ENCODE results near the gene GRM1.

GRM1 gene

GRCh38 chr6:146433881-146434731 is 405.2 kb downstream of the GRM1 start:
- Histone ChIP-seq H3K4me3 (ENCODE audit: low read depth, low read length, poor library complexity, severe bottlenecking) (no peak overlapping the region), H2AFZ (ENCODE audit: low read length) (no peak overlapping the region)

GRCh38 chr6:146434732-146435390 is 406.0 kb downstream of the GRM1 start:
- H3K9me2 ChIP-seq (ENCODE audit: low read depth, low read length) = no peaks in the 10 kb centered on the region
- H3F3A ChIP-seq (ENCODE audit: insufficient read depth, low read length) = no peaks in the 10 kb centered on the region
- no peaks in the 10 kb centered on the region for H3K27me3 ChIP-seq (ENCODE audit: insufficient read depth, low read length)
- no peak overlapping the region for H3K27ac ChIP-seq (ENCODE audit: low read depth, low read length, poor library complexity, severe bottlenecking)
- no peaks in the 10 kb centered on the region for H3K4me1 ChIP-seq (ENCODE audit: insufficient read depth, low read length, severe bottlenecking)
- TF ChIP-seq CTCF (IDR thresholded peaks at IDR 0.05; ENCODE audit: low read length) (no peak), EZH2 (IDR thresholded peaks at IDR 0.05; ENCODE audit: borderline replicate concordance, low read length) (no peak)
- no peaks in the 10 kb centered on the region for H4K20me1 ChIP-seq (ENCODE audit: insufficient read depth, low read length)
- H3K4me2 ChIP-seq (ENCODE audit: low read length) = no peak overlapping the region
- H3K79me2 ChIP-seq (ENCODE audit: insufficient read depth, low read length) = no peaks in the 10 kb centered on the region
- H3K9ac ChIP-seq (ENCODE audit: low read length) = no peak overlapping the region
- no peak overlapping the region for H2AFZ ChIP-seq (ENCODE audit: low read length)
- H3K9me3 ChIP-seq (ENCODE audit: low read length) = no peaks in the 10 kb centered on the region
- H3K4me3 ChIP-seq (ENCODE audit: low read depth, low read length, poor library complexity, severe bottlenecking) = no peak overlapping the region
- no peaks in the 10 kb centered on the region for H3K36me3 ChIP-seq (ENCODE audit: insufficient read depth, low read length)

More at GRCh38 chr6:146433881-146434731, 405.2 kb downstream of the GRM1 start:
- H3K4me2 ChIP-seq (ENCODE audit: low read length) = no peak overlapping the region
- H3K9ac ChIP-seq (ENCODE audit: low read length) = no peak overlapping the region
- H4K20me1 ChIP-seq (ENCODE audit: insufficient read depth, low read length) = no peaks in the 10 kb centered on the region
- no peaks in the 10 kb centered on the region for H3K4me1 ChIP-seq (ENCODE audit: insufficient read depth, low read length, severe bottlenecking)
- H3K9me2 ChIP-seq (ENCODE audit: low read depth, low read length) = no peaks in the 10 kb centered on the region
- TF ChIP-seq EZH2 (IDR thresholded peaks at IDR 0.05; ENCODE audit: borderline replicate concordance, low read length) = no peak
- no peak for TF ChIP-seq CTCF (IDR thresholded peaks at IDR 0.05; ENCODE audit: low read length)
- H3K27me3 ChIP-seq (ENCODE audit: insufficient read depth, low read length) = no peaks in the 10 kb centered on the region
- no peak overlapping the region for H3K27ac ChIP-seq (ENCODE audit: low read depth, low read length, poor library complexity, severe bottlenecking)
- no peaks in the 10 kb centered on the region for H3F3A ChIP-seq (ENCODE audit: insufficient read depth, low read length)
- H3K9me3 ChIP-seq (ENCODE audit: low read length) = no peaks in the 10 kb centered on the region
- no peaks in the 10 kb centered on the region for H3K79me2 ChIP-seq (ENCODE audit: insufficient read depth, low read length)
- H3K36me3 ChIP-seq (ENCODE audit: insufficient read depth, low read length) = no peaks in the 10 kb centered on the region

GRCh38 chr6:146441907-146442306 is 413.0 kb downstream of the GRM1 start:
- no peak overlapping the region for H3K4me2 ChIP-seq (ENCODE audit: low read length)
- H3K9me2 ChIP-seq (ENCODE audit: low read depth, low read length) = no peaks in the 10 kb centered on the region
- H3K9me3 ChIP-seq (ENCODE audit: low read length) = no peaks in the 10 kb centered on the region
- H4K20me1 ChIP-seq (ENCODE audit: insufficient read depth, low read length) = no peaks in the 10 kb centered on the region
- H2AFZ ChIP-seq (ENCODE audit: low read length) = no peak overlapping the region
- H3K4me3 ChIP-seq (ENCODE audit: low read depth, low read length, poor library complexity, severe bottlenecking) = no peak overlapping the region
- no peak for TF ChIP-seq EZH2 (IDR thresholded peaks at IDR 0.05; ENCODE audit: borderline replicate concordance, low read length)
- no peak for TF ChIP-seq CTCF (IDR thresholded peaks at IDR 0.05; ENCODE audit: low read length)
- no peaks in the 10 kb centered on the region for H3K4me1 ChIP-seq (ENCODE audit: insufficient read depth, low read length, severe bottlenecking)
- no peak overlapping the region for H3K9ac ChIP-seq (ENCODE audit: low read length)
- no peaks in the 10 kb centered on the region for H3K27me3 ChIP-seq (ENCODE audit: insufficient read depth, low read length)
- no peaks in the 10 kb centered on the region for H3K79me2 ChIP-seq (ENCODE audit: insufficient read depth, low read length)
- no peak overlapping the region for H3K27ac ChIP-seq (ENCODE audit: low read depth, low read length, poor library complexity, severe bottlenecking)
- H3F3A ChIP-seq (ENCODE audit: insufficient read depth, low read length) = no peaks in the 10 kb centered on the region
- no peaks in the 10 kb centered on the region for H3K36me3 ChIP-seq (ENCODE audit: insufficient read depth, low read length)
